Upper lobe of left lung (tissue), 6 donors: ENCODE data around the gene COL17A1. TPM values are rescaled to one million over a fixed set of nuclear protein-coding genes. Genes with fewer than 3 reads are reported as not detected.

ENCODE experiments used
- ATAC-seq, 2 donors: fragments of 200-7000 bp; cut with Tn5 transposase; one replicate each; pipeline ENCODE4 v1.9.1; 2022; ENCODE audit warnings: mild to moderate bottlenecking in 2 of 2, moderate library complexity in 2 of 2; ENCODE audit not compliant: low FRiP score in 2 of 2
- DNase-seq, 2 donors: peaks; one replicate each; pipeline ENCODE4 v3.0.0-alpha.2; 2019 to 2020
- H3K27ac ChIP-seq, 4 donors: fragments of 200-600 bp; sonication (generic); one replicate each; pipeline ENCODE4 v1.5.1; 2016 to 2019
- H3K27me3 ChIP-seq, 4 donors: fragments of 200-600 bp; sonication (generic); one replicate each; pipeline ENCODE4 v1.5.1; 2017 to 2019
- H3K36me3 ChIP-seq, 4 donors: fragments of 200-600 bp; sonication (generic); one replicate each; pipeline ENCODE4 v1.5.1; 2016 to 2019
- H3K4me1 ChIP-seq, 4 donors: fragments of 200-600 bp; sonication (generic); one replicate each; pipeline ENCODE4 v1.5.1; 2018 to 2019
- H3K4me3 ChIP-seq, 4 donors: fragments of 200-600 bp; sonication (generic); one replicate each; pipeline ENCODE4 v1.5.1; 2017 to 2019; ENCODE audit warnings: mild to moderate bottlenecking in 2 of 4, moderate library complexity in 1 of 4
- H3K9me3 ChIP-seq, 4 donors: fragments of 200-600 bp; sonication (generic); one replicate each; pipeline ENCODE4 v1.5.1; 2018 to 2019
- EP300 ChIP-seq, 4 donors: sonication (generic); formaldehyde crosslinking; IDR thresholded peaks; one replicate each; pipeline ENCODE4 v1.5.1; 2017; ENCODE audit warnings: antibody characterized with exemption in 4 of 4, control low read depth in 2 of 4
- POLR2A ChIP-seq, 4 donors: fragments of 450-650 bp; IDR thresholded peaks; one replicate each; pipeline ENCODE4 v1.5.1; 2016 to 2017; ENCODE audit warnings: antibody characterized with exemption in 4 of 4, mild to moderate bottlenecking in 2 of 4
- POLR2AphosphoS5 ChIP-seq, 2 donors: sonication (generic); formaldehyde crosslinking; IDR thresholded peaks; one replicate each; pipeline ENCODE4 v1.5.1; 2017; ENCODE audit warnings: antibody characterized with exemption in 2 of 2
- WGBS, 2 donors: methylation state at CpG; one replicate each; pipeline ENCODE4 v1.1.5; 2017 to 2018; 5-methylcytosine and 5-hydroxymethylcytosine counted together
- total RNA-seq, 6 donors: library from RNA; depleted of rRNA in 4 of 6; stranded (reverse); fragments of >200 nt in 4 of 6; gene quantifications; one replicate each; pipeline versions ENCODE4 v1.1.0 to v1.2.1, GENCODE V29; 2016 to 2021
- TF ChIP-seq, protein P1 (sequence below), 6 experiments: fragments of 450-650 bp in 4 of 6; fragments of 200-600 bp in 2 of 6; sonication (generic) in 2 of 6; IDR thresholded peaks; one replicate each; pipeline ENCODE4 v1.5.1; 2016 to 2019; ENCODE audit warnings: antibody characterized with exemption in 6 of 6
- donor health status: DM: no; HTN: no; CAD: no; lungs with moderate emphysema.
- donor health status: DM: no; HTN: yes; CAD: no; lungs with severe emphysema.

COL17A1 gene
- total RNA-seq, 6 donors from 2014 or later = 1.0 to 2.0 (median 1.6) TPM

DNA sequence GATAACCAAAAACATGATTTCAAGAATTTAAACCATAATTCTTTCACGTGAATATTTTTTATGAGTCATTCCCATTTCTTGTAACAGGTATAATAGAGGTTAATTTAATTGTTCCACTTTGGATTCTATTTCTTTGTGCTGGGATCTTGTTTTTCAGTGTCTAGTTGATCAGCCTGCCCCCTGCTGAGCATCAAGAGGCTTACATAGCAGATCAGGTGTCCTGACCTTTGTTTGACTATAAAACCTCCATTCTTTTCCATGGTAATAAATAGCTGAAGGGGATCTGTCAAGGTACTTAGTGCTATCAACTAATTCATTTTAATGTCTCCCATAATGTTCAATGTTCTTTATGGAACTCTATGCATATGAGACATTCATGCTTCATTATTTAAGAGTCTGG, 4.9 kb downstream of the COL17A1 start:
- 51 to 65% methylated on average over 1 of the region's 1 CpG for WGBS, 2 donors
- no peak for TF ChIP-seq EP300 (IDR thresholded peaks at IDR 0.05)
- TF ChIP-seq, protein P1, sequence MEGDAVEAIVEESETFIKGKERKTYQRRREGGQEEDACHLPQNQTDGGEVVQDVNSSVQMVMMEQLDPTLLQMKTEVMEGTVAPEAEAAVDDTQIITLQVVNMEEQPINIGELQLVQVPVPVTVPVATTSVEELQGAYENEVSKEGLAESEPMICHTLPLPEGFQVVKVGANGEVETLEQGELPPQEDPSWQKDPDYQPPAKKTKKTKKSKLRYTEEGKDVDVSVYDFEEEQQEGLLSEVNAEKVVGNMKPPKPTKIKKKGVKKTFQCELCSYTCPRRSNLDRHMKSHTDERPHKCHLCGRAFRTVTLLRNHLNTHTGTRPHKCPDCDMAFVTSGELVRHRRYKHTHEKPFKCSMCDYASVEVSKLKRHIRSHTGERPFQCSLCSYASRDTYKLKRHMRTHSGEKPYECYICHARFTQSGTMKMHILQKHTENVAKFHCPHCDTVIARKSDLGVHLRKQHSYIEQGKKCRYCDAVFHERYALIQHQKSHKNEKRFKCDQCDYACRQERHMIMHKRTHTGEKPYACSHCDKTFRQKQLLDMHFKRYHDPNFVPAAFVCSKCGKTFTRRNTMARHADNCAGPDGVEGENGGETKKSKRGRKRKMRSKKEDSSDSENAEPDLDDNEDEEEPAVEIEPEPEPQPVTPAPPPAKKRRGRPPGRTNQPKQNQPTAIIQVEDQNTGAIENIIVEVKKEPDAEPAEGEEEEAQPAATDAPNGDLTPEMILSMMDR (IDR thresholded peaks at IDR 0.05) = peak in 5 of 6 experiments; percentile 11 to 32 (median 25)

DNA sequence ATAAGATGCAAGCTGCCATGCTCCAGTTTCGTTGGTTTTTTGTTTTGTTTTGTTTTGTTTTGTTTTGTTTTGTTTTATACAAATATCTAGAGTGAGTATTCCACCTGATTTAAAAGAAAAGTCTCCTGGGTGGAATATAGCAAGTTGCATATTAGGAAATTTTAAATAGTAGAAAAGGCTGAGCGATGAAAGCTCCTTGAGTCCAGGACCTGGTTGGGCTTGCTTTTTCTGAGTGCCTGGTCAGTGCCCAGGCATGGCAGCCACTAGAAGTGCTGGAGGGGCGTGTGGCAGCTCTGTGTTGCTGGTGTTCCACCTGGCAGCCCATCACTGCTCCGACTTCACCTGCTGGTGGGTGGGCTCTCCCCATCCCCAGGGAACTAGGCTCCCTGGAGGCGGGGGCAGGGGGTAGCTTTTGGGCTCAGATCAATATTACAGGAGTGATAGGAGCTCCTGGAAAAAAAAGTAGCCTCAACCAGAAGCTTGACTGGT, 8.0 kb downstream of the COL17A1 start:
- Histone ChIP-seq H3K9me3 (no peaks in the 10 kb centered on the region), H3K36me3 (no peaks in the 10 kb centered on the region), H3K27me3 (no peaks in the 10 kb centered on the region), H3K27ac (peak overlapping the region in 1 of 4 donors; percentile 42), H3K4me1 (peaks cover 0 to 14% (median 3%) of the 10 kb centered on the region in 4 donors), H3K4me3 (no peak overlapping the region)
- 86 to 89% methylated on average over 5 of the region's 5 CpGs for WGBS, 2 donors
- no peak for DNase-seq
- no peak for ATAC-seq
- no peak for TF ChIP-seq POLR2A (IDR thresholded peaks at IDR 0.05)
- no peak for TF ChIP-seq EP300 (IDR thresholded peaks at IDR 0.05)
- no peak for TF ChIP-seq POLR2AphosphoS5 (IDR thresholded peaks at IDR 0.05)
- TF ChIP-seq, protein P1 (IDR thresholded peaks at IDR 0.05) = no peak

More for the DNA sequence above, 4.9 kb downstream of the COL17A1 start:
- H3K36me3 ChIP-seq = no peaks in the 10 kb centered on the region
- peaks cover 0 to 14% (median 6%) of the 10 kb centered on the region in 4 donors for H3K4me1 ChIP-seq
- no peaks in the 10 kb centered on the region for H3K27me3 ChIP-seq
- H3K4me3 ChIP-seq = no peak overlapping the region
- DNase-seq = no peak
- ATAC-seq = no peak
- no peak overlapping the region for H3K27ac ChIP-seq
- no peaks in the 10 kb centered on the region for H3K9me3 ChIP-seq

DNA sequence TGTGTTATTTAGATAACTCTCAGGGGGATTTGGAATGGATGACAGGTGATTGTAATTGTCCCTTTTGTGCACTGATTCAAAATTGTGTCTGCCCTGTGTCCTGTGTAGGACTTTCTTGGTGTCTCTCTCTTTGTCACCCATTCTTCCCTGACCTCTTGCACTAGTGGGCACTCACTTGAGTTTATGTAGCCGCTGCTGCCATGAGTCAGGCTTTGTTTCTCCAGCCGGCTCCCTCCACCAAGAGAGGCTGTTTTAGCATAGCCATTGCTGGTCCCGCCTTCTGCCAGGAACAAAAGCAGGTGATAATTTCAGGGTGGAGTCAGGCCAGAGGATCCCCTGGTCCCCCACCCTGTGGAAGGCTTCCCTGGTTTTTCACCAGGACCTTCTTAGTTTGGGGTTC, 8.4 kb downstream of the COL17A1 start:
- TF ChIP-seq, protein P1 (IDR thresholded peaks at IDR 0.05) = no peak
- TF ChIP-seq POLR2AphosphoS5 (IDR thresholded peaks at IDR 0.05) = no peak
- TF ChIP-seq POLR2A (IDR thresholded peaks at IDR 0.05) = no peak
- no peak for TF ChIP-seq EP300 (IDR thresholded peaks at IDR 0.05)
- H3K27ac ChIP-seq = peak overlapping the region in 1 of 4 donors; percentile 42
- no peaks in the 10 kb centered on the region for H3K9me3 ChIP-seq
- ATAC-seq = no peak
- H3K4me1 ChIP-seq = peaks cover 0 to 14% (median 3%) of the 10 kb centered on the region in 4 donors
- no peaks in the 10 kb centered on the region for H3K27me3 ChIP-seq
- H3K36me3 ChIP-seq = no peaks in the 10 kb centered on the region
- no peak overlapping the region for H3K4me3 ChIP-seq
- WGBS, 2 donors = 48 to 68% methylated on average over 3 of the region's 3 CpGs
- no peak for DNase-seq

DNA sequence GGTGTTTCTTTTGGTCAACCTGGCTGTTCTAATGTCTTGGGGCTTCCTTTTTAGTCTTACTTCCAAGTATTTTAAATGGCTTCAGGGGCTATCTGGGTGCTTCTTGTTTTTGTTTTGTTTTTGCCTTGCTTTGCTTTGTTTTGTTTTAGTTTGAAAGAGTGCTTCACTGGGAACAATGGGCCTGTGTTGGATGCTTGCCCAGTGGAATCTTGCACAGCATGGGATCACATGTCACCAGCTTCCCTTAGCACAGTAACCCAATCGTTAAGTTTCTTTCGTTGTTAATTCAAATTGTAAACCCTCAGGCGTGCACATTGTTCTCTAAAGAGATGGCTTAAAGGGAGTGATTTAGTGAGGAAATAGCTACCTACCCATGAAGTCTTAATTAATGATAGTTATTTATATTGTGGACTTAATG, 8.9 kb downstream of the COL17A1 start:
- H3K4me1 ChIP-seq = peaks cover 0 to 14% (median 3%) of the 10 kb centered on the region in 4 donors
- DNase-seq = peak in 1 of 2 donors; percentile 40
- ATAC-seq = no peak
- no peaks in the 10 kb centered on the region for H3K36me3 ChIP-seq
- no peaks in the 10 kb centered on the region for H3K9me3 ChIP-seq
- TF ChIP-seq POLR2A (IDR thresholded peaks at IDR 0.05) = no peak
- TF ChIP-seq, protein P1 (IDR thresholded peaks at IDR 0.05) = no peak
- TF ChIP-seq POLR2AphosphoS5 (IDR thresholded peaks at IDR 0.05) = peak in 1 of 2 donors; percentile 42
- no peak for TF ChIP-seq EP300 (IDR thresholded peaks at IDR 0.05)
- no peak overlapping the region for H3K4me3 ChIP-seq
- 27 to 37% methylated on average over 3 of the region's 3 CpGs for WGBS, 2 donors
- peak overlapping the region in 2 of 4 donors; percentile 33 to 42 for H3K27ac ChIP-seq
- H3K27me3 ChIP-seq = no peaks in the 10 kb centered on the region

DNA sequence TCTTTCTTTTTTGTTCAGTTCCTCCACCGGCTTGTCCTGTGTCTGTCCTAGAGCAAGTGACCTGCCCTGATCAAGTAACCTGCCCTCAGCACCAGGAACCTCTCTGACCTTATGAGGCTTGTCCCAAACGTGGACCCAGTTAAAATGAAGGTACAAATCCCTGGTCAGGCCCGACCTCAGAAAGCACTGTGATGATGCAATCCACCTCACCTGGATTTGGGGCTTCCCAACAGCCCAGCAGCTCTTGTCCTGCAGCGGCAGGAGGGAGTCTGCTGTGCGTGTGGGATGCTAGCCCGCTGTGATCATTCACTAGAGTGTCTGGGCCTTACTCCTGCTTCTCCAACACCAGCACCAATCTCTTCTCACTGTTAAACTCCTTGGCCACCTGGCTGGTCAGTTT, 11.2 kb downstream of the COL17A1 start:
- H3K4me3 ChIP-seq = no peak overlapping the region
- 87 to 88% methylated on average over 6 of the region's 6 CpGs for WGBS, 2 donors
- peaks cover 0 to 14% (median 3%) of the 10 kb centered on the region in 4 donors for H3K4me1 ChIP-seq
- H3K9me3 ChIP-seq = no peaks in the 10 kb centered on the region
- no peaks in the 10 kb centered on the region for H3K27me3 ChIP-seq
- no peak overlapping the region for H3K27ac ChIP-seq
- ATAC-seq (no peak), DNase-seq (no peak)
- H3K36me3 ChIP-seq = no peaks in the 10 kb centered on the region
- TF ChIP-seq EP300 (IDR thresholded peaks at IDR 0.05) = no peak
- no peak for TF ChIP-seq POLR2AphosphoS5 (IDR thresholded peaks at IDR 0.05)
- TF ChIP-seq, protein P1 (IDR thresholded peaks at IDR 0.05) = no peak
- no peak for TF ChIP-seq POLR2A (IDR thresholded peaks at IDR 0.05)
